GM21786 (cell line): Measurements from ENCODE around the gene OSMR.
"Not testable (repeated sequence)": the region's sequence is repeated elsewhere in the genome, so short reads cannot be mapped to it uniquely, and the experiment has no call there.

Source experiments
- ATAC-seq: cut with Tn5 transposase; IDR thresholded peaks from one replicate; pipeline ENCODE4 v1.9.1; 2021; ENCODE audit not compliant: unreplicated experiment

Gene OSMR

DNA sequence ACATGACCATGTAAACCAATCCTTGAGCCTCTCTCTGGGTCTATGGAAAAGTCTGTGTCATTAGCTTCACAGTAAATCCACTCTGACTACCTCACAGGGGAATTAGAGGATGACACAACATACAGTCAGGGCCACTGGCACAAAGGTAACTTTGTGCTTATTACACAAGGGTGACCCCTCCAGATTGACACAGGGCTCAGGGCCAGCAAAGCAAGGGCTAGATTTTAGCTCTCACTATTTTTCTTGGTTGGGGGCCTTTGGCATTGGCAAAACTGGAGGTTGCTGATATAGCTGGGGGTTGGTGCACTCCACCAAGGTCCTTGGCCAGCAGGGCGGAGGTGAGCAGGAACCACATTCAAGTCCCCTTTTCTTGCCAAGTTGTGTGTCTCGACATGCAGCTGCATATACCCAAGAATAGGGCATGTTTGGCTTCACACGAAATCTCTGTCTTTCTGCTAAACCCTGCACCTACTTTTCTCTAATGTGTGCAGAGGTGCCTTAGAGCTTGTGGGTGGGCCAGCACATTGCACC is 15.2 kb upstream of the OSMR start:
- no peak for ATAC-seq

DNA sequence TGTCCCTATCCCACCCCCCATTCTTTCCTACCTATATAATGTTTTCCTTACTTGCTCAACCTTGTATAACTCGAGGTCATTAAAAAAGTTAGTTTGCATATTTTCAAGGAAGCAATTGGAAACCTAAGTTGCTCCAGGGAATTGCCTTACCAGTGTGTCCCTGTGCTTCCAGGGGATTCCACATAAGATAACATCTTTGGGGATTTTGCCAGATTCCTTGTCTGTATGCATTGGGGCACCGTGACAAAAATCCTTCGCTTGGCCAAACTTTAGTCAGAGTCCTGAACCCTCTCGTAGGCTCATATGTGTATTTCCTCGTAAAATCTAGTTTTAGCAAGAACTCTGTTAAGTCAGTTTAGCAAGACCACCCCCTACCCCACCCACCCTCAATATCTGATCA is 14.7 kb upstream of the OSMR start:
- no peak for ATAC-seq

DNA sequence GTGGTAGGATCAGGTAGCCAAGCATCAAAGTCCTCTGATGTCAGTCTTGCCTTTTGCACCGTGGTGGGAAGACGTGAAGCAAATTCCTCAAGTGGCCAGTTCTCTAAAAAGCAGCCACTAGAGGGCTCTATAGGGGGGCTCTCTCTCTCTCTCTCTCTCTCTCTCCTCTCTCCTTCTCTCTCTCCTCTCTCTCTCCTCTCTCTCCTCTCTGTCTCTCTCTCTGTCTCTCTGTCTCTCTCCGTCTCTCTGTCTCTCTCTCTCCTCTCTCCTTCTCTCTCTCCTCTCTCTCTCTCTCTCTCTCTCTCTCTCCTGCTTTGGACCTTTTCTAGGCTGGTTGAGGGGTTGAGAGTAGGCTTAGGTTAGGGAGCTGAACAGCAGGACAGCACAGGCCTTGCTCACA is 13.9 kb upstream of the OSMR start:
- no peak for ATAC-seq

DNA sequence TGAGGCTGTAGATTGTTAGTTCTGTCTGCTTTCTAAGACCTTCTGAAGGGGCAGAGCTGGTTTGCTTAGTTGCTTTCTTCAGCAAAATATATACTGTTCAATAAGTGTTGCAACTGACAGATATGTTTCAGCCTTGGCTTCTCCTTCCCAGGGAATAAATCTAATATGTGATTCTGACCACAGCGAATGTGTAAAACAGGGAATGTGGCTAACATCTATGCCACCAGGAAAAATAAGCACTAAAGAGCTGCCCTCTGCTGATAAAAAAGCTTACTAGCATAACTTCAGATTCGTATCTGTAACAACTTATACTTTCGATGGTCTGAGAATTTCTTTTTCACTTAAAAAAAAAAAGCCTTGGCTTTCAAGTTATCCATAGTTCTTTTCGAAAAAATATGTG is 13.0 kb upstream of the OSMR start:
- ATAC-seq: no peak

DNA sequence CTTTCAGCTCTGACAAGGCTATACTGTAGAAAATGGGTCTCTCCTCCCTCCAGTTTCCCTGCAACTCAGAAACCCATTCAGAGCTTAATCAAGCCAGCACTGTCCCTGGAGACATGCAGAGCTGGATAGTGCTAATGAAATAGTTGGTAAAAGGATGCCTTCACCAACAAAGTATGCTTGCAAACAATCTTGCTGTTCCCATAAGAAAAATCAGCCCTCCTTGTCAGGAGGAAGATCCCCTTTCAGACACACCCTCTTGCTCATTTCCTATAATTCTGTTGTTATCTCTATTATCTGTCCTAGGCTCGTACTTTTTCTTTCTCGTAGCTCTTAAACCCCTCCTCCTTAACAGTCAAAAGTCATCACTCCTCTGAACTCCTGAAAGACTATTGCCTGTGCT is 9.9 kb upstream of the OSMR start:
- no peak for ATAC-seq

DNA sequence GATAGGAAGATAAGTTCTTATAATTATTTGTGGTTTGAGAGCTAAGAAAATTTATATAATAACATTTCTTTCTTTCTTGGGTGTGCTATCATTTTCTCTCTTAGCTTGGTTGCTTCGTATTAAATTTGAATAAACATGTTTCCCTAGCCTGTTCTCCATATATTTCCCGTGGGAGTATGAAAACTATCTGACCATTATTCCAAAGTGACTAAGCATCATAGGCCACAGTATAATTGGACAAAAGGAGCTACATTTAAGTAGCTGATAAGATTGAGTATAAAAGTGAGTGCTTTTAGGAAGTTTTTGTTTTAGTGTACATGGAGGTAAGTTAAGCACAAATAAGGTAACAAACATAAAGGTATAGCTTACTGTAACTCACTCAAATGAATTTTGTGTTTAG is 8.4 kb upstream of the OSMR start:
- ATAC-seq: no peak

DNA sequence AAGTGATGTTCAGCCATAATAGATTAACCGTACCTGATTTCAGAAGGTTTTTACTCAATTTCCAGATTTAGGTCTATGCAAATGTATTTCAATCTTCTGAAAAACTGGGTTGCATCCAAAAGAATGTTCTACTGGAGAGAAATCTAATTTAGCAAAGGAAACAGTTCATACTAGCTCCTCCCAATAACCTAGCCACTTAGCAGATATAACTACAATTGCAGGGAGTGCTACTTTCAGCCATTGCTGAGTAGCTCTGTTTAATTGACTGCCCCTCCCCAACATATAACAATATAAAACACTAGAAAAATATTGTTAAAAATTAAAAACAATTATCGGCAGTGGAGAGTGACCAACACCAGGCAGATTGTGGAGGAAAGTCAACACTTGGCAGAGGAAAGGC is 7.9 kb upstream of the OSMR start:
- ATAC-seq: no peak

DNA sequence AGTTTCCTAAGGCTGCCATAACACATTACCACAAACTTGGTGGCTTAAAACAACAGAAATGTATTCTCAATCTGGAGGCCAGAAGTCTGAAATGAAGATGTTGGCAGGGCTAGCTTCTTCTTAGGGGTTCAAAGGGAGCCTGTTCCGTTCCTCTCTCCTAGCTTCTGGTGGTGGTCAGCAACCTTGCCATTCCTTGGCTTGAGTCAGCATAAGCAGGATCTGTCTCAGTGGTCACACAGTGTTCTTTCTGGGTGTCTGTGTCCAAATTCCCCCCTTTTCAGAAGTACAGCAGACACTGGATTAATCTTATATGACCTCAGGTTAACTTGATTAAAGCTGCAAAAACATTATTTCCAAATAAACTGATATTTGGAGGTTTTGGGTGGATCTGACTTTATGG is 2.1 kb upstream of the OSMR start:
- no peak for ATAC-seq

DNA sequence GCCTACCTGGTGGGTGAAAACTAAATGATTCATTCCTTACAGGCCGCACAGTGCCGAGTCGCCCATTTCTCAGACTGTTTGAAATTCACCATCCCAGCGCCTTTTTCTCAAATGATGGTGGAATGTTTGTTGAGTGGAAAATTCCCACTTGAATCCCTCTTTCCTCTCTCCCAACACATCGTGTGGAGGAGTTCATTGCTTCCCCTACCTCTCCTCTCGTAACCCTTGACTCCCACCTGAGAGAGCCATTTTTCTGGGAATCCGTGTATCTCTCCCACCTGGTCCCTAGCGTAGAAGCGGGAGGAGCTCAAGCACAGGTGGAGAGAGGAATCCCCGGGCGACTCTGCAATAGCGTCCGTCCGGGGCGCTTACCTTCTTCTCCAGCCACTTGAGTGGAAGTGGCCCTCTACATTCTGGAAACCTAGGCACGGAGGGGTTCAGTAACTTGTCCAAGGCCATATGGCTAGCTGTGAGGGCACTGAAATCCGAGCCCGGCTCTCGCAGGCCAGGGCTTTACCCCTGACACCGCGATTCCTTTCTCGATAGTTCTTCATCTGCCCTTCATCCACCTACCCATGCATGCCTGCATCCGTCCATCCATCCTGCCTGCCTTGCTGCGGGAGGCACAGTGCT is 683 bp downstream of the OSMR start:
- ATAC-seq: no peak

DNA sequence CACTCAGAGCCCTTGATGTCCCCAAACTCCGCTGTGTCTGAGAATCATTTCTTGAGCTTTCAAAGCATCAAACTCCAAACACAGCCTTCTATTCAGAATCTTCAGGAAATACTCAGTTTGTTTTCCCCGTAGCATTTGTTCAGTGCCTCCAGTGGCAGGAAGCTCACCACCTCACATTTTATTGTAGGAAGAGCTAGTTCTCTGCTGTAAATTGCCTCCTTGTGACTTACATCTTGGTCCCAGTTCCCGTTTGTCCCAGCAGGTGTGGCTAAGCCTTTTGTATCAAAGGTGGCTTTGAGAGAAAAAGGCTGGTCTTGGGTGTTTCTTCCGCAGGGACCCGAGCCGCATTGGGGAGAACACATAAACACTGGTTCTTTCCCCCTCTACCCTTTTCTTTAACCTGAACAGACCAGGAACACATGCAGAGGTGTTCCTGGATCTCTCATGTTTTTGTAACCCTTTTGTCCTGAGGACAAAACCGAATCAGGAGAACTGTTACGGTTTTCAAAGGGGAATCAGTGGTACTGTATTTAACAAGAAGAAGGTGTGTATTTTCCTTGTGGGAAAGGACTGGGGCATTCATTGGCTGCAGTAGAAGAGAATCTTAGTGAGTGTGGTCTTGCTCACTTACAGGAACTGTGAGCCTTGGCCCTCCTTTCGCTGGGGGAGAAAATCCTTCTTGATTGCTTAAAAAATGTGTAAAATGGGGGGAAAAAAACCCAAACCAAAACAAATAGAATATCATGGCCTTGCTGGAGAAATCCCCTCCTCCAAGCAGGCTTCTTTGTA is 1.9 kb downstream of the OSMR start:
- no peak for ATAC-seq

DNA sequence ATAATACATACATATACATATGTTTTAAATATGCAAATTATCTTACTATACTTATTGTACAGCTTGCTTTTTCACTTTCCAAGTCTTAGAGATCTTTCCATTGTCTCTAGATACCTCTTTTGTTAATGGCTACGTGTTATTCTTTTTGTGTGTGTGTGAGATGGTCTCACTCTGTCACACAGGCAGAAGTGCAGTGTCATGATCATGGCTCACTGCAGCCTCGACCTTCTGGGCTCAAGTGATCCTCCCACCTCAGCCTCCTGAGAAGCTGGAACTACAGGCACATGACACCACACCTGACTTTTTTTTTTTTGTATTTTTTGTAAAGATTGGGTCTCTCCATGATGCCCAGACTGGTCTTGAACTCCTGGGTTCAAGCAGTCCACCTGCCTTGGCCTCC is 2.8 kb downstream of the OSMR start:
- no peak for ATAC-seq

DNA sequence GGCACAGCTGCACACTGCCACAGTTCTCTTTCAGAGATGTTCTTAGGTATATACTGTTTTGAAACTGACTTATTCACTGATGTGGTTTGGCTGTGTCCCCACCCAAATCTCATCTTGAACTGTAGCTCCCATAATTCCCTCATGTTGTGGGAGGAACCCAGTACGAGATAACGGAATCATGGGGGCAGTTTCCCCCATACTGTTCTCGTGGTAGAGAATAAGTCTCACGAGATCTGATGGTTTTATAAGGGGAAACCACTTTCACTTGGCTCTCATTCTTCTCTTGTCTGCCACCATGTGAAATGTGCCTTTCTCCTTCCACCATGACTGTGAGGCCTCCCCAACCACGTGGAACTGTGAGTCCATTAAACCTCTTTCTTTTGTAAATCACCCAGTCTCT is 5.8 kb downstream of the OSMR start:
- not testable (repeated sequence) for ATAC-seq

DNA sequence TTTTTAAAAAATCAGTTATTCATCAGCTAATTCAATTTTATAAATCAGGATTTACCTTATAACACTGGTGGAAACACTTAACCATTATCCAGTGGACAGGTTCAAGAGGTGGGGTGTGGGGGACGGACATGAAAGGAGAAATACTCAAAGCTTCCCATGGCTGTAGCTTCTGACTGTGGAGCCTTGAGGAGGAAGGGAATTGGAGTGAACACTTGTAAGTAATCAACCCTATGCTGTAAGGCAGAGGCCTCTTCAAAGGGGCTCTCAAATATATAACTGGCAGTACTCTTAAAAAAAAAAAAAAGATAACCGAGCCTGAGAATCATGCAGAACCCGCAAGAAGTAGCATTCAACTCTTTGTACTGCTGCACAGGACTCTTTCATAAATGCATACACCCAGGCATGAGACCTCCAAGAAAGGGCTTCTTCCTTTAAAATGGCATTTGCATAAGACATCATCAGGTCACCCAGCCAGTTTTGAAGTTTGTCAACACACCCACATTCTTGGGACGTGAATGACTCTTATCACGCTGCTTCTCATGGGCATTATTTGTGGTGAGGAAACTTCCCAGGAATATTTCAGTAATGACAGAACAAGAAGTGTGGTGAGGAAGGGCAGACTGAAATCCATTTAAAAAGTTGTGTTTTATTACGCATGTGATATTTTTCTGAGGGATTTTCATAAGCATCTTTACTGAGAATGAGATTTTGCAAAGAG is 8.1 kb downstream of the OSMR start:
- ATAC-seq: no peak

DNA sequence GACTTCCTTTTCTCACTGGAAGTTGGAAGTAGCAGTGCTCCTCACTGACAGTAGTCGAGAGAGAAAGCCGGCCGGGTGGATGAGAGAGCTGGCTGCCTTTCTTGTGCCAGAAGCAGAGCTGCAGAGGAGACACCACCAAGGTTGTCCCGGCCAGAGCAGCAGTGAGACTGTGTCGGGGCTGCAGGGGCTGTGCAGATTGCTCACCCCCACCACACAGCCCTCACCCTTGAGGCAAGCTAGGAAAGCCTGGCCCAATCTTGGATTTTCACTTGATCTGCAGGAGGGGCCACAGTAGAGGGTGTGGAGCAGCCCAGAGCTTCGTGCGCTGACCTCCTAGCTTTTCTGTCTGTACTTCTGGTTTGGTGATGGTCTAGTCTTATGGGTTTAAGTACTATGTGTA is 9.1 kb downstream of the OSMR start:
- ATAC-seq: no peak

DNA sequence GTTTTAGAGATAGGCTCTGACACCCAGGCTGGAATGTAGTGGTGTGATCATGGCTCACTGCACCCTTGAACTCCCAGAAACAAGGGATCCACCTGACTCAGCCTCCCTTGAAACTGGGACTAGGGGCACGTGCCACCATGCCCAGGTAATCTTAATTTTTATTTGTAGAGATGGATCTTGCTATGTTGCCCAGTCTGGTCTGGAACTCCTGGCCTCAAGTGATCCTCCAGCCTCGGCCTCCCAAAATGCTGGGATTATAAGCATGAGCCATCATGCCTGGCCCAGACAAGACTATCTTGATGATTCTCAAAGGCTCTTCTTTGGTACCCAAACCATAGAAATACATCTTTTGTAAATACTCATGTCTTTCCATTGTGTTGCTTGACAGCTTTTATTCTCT is 10.8 kb downstream of the OSMR start:
- ATAC-seq: no peak

DNA sequence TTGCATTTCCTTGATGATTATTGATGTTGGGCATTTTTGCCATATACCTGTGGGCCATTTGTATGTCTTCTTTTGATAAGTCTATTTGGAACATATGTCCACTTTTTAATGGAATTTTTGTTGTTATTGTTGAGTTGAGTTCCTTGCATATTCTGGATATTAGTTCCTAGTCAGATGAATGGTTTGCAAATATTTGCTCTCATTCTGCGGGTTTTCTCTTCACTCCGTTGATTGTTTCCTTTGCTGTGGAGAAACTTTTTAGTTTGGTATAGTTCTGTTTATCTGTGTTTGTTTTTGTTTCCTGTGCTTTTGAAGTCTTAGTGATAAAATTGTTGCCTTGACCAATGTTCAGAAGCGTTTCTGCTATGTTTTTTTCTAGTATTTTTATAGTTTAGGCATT is 13.0 kb downstream of the OSMR start:
- no peak for ATAC-seq

DNA sequence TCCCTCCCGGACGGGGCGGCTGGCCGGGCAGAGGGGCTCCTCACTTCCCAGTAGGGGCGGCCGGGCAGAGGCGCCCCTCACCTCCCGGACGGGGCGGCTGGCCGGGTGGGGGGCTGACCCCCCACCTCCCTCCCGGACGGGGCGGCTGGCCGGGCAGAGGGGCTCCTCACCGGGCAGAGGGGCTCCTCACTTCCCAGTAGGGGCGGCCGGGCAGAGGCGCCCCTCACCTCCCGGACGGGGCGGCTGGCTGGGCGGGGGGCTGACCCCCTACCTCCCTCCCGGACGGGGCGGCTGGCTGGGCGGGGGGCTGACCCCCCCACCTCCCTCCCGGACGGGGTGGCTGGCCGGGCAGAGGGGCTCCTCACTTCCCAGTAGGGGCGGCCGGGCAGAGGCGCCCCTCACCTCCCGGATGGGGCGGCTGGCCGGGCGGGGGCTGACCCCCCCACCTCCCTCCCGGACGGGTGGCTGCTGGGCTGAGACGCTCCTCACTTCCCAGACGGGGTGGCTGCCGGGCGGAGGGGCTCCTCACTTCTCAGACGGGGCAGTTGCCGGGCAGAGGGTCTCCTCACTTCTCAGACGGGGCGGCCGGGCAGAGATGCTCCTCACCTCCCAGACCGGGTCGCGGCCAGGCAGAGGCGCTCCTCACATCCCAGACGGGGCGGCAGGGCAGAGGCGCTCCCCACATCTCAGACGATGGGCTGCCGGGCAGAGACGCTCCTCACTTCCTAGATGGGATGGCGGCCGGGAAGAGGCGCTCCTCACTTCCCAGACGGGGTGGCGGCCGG is 16.4 kb downstream of the OSMR start:
- not testable (repeated sequence) for ATAC-seq

DNA sequence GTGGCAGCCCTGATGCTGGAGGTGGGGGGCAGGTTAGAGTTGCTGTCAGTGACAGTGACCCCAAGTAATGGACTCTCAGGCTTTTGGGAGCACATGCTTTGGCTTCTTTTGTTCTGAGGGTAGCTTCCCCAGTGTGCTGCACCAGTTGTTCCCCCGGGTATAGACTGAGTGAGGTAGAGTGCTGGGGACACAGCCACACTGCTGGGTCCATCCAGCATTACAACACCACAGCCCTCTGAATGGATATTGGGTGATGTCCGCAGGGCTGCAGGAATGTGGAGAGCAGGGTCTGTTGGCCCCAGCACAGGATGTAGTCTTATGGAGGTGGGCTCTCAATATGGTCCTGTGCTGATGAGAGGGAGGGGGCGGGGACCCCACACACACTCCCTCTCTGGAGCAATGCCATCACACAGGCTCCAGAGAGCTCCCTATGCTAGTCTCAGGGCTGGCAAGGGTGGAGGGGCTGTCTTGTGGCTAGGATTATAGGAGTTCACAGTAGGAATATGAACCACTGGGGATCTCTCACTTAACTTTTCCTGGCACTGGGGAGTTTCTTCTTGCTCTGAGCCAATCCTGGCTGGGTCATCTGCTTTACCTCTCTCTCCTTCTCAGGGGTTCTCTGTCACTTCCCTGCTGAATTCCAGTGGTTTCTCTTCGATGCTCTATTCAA is 20.7 kb downstream of the OSMR start:
- ATAC-seq: no peak

DNA sequence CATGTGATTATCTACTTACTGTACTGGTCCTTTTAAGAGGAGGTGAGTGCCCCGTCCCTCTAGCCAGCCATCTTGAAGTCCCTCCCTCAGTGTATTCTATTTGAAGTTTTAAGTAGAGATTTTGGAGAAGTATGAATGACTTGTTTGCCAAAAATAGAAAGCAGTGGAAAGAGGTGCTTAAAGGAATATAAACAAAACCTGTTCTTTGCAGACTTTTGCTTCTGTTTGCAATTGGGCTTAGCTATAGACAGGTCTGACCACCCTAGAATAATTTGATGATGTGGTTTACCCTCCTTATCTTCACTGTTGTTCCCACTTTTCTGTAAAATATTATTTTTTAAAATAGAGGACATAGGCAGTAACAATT is 21.2 kb downstream of the OSMR start:
- no peak for ATAC-seq

DNA sequence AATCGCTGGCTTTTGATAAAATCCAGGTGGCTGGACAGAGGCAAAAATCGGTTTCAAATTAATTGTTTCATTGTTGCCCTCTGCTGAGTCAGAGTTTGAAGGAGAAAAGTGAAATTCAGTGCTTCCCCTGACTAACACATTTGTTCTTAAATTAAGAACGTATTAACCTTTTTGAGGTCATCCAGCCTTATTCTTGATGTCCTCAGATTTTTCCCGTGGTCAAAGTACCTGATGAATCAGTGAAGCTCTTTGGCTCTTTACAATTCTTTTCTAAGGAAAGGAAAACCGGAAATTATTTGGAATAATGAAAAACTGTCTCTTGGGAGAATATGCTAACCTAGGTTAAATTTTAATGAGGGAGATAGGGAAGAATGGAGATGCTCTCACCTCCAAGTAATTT is 21.6 kb downstream of the OSMR start:
- no peak for ATAC-seq

DNA sequence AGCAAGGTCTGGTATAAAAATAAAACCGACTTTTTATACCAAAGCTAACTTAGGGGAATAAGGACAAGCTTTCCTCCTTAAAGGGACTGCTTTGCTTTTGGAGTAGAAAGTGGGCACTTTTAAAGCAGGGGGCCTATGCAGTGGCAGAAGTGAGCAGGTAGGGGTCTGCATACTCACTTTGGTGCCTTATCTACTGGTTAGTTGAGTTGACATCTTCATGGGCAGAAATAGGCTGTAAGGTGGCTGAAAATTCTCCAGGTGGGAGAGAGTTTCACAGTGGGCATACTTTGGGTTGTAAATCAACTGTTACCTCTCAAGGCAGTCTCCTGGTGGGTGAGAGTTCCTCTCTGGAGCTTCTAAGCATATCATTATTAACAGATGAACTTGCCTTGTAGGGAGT is 24.8 kb downstream of the OSMR start:
- ATAC-seq: no peak
